GM21423 (cell line): ENCODE results near the gene OGFR.

Experiments used
- ATAC-seq: cut with Tn5 transposase; IDR thresholded peaks from one replicate; pipeline ENCODE4 v1.9.1; 2021; ENCODE audit warnings: mild to moderate bottlenecking, moderate library complexity; ENCODE audit not compliant: unreplicated experiment

OGFR gene

GRCh38 chr20:62814060-62814708 lies 9.5 kb downstream of the OGFR start:
- no peak for ATAC-seq

DNA sequence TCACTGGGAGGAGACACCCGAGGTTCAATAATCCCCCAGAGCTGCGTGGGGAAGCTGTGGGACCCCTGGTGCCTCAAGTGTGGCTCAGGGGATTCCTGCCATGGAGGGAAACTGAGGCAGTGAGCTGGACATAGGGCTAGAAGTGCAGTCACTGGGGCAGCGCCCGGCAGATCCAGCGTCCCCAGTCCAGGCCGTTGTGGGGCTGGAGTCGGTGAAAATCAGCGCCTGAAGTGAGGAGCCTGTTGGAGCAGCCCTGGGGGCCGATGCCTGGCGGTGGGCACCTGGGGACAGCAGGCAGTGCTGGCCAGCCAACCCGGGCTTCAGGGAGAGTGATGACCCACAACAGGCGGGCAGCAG lies 10.1 kb downstream of the OGFR start:
- no peak for ATAC-seq

- no peak for ATAC-seq
Observed at GRCh38 chr20:62815066-62815991, 10.7 kb downstream of the OGFR start.

GRCh38 chr20:62816031-62816883 lies 11.6 kb downstream of the OGFR start:
- no peak for ATAC-seq

GRCh38 chr20:62816884-62817873 lies 12.5 kb downstream of the OGFR start, which contains the start of gene COL9A3:
COL9A3 (plus strand) TSS chr20:62817050; CDS start chr20:62817065, 15 bp downstream.
- ATAC-seq = no peak

DNA sequence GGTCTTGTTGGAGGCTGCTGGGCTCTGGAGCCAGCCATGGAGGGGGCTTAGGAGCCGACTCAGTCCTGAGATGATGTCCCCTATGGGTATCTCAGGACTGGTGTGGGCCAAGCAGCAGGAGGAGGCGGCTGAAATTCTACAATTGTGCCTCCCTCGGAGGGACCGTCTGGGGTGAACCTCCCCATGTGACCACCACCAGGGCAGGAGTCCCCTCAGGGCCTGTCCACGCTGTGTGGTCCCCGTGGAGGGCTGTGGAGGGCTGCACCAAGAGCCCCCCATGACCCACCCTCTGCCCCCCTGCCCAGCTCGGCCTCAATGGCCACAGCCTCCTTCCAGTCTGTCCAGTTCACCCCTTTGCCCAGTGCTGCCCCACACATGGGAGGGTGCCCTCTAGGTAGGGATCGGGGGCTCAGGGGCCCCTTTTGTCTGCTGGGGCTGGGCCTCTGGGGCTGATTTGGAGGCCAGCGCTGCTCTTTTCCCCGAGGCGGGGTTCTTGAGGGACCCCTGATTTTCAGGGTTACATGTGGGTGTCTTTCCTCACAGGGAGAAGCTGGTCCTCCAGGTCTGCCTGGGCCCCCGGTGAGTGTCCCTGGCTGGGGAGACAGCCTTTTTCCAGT lies 13.4 kb downstream of the OGFR start:
- ATAC-seq = no peak

- no peak for ATAC-seq
Observed at GRCh38 chr20:62818592-62819493, 14.2 kb downstream of the OGFR start.

DNA sequence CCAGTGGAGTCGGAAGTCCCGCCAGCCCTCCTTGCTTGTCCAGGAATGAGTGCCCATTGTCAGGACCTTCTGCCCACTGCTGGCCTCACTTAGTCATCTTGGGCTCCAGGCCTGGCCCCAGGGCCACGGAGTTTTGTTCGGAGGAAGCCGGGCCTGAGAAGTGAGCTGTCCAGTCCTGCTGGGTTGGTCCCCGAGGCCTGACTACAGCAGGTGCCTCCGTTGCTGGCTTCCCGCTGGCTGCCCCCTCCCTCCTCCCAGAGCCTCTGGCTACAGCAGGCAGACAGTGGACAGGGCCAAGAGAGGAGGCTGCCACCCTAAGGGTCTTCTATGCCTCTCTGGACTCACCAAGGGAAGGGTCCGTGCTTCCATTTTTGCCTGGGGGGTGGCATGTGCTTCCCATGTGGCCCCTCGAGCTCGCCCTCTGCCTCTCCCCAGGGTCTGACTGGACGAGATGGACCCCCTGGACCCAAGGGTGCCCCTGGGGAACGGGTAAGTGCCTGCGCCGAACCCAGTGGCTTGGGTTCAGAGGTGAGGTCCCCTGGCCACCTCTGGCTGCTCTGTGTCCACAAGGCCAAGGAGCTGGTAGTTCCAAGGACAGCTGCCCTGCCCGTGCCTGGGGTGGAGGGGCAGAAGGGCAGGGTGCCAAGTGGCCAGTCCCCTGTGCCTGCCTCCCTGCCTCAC lies 15.0 kb downstream of the OGFR start:
- ATAC-seq = no peak

DNA sequence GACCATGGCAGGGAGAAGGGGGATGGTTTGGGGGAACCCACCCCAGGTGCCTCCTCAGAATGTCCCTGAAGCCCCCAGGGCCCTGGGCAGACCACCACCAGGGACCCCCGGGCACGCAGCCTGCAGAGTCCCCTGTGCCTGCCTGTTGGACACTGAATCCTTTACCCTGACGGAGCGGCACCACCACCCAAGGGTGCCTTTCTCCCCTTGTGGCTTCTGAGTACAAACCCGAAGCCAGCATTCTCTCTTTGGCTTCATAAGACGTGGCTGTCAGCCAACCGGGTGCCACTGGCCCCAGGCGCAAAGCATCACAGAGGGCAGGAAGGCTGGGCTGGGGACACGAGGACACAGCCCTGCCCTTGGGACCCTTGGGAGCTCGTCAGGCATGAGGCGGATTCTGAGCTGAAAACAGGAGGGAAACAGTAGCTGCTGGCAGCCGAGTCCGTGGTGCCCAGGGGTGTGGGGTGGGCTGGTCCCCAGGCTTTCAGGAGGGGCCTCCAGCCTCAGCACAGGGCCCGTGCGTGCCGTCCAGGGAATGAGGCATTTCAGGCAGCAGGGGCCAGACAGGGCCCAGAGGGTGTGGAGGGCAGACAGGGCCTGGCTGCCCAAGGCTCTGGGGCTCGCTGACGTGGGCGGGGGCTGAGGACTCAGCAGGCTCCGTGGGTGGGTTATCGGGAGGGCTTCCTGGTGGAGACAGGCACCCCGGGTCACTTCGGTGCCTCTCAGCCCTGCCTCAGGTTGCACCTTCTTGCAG lies 15.8 kb downstream of the OGFR start:
- ATAC-seq = no peak

GRCh38 chr20:62820962-62821725 lies 16.5 kb downstream of the OGFR start:
- no peak for ATAC-seq

DNA sequence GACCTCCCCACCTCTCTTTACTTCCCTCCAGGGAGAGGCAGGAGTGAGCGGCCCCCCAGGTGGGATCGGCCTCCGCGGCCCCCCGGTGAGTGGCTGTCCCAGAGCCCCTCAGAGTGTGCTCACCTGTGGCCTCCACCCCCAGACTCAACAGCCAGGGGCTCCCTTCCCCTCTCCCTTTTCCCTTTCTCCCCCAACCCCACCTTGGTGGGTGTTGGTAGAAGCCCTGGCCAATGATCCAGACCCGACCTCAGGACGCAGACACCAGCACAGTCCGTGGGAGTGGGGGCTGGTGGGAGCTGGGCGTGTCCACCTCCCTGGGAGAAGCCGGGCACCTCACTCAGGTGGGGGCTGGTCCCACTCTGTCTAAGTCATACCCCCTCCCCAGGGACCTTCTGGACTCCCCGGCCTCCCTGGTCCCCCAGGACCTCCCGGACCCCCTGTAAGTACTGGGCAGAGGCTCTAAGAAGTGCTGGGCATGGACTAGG lies 17.1 kb downstream of the OGFR start:
- ATAC-seq = no peak

GRCh38 chr20:62822239-62822787 lies 17.7 kb downstream of the OGFR start:
- no peak for ATAC-seq

- peak; percentile 43 for ATAC-seq
Observed at GRCh38 chr20:62822788-62823651, 18.4 kb downstream of the OGFR start.

DNA sequence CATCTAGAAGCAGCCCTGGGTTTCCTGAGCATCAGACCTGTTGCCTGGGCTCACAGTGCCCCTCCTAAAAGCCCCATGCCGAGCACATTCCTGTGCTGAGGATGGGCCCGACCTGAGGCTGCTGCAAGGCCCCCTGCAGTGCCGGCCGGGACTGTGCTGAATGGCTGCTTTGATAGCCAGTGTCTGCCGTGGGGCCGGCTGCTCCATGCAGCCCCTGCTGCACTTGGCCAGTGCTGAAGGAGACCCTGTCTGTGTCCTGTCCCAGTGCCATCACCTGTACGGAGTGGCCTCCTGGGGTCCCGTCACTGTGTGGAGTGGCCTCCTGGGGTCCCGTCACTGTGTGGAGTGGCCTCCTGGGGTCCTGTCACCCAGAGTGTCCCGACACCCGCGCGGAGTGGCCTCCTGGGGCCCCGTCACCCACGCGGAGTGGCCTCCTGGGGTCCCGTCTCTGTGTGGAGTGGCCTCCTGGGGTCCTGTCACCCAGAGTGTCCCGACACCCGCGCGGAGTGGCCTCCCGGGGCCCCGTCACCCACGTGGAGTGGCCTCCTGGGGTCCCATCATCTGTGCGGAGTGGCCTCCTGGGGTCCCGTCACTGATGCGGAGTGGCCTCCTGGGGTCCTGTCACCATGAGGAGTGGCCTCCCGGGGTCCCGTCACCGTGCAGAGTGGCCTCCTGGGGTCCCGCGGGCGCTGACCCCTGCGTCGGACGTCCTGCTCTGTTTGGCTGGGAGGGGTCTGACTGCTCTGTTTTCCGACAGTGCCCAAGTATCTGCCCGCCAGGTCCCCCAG lies 19.2 kb downstream of the OGFR start:
- ATAC-seq = no peak
